Dermis microvascular lymphatic vessel endothelial cell (primary cell): ENCODE data around the gene BARX1. TPM values are rescaled to one million over a fixed set of nuclear protein-coding genes. Genes with fewer than 3 reads are reported as not detected.
"Not testable (repeated sequence)": the region's sequence is repeated elsewhere in the genome, so short reads cannot be mapped to it uniquely, and the experiment has no call there.

Experiments
- DNase-seq, 2 donors: peaks; one replicate each; pipeline versions ENCODE4 v3.0.0 to v3.0.0-alpha.2; 2010; ENCODE audit warnings: low read depth in 2 of 2
- total RNA-seq: library from RNA; depleted of rRNA; stranded (reverse); fragments of >200 nt; gene quantifications from 2 replicates; pipeline ENCODE4 v1.2.1, GENCODE V29; 2014

BARX1 gene
- total RNA-seq, 1 donor from 2014 or later: not detected

DNA sequence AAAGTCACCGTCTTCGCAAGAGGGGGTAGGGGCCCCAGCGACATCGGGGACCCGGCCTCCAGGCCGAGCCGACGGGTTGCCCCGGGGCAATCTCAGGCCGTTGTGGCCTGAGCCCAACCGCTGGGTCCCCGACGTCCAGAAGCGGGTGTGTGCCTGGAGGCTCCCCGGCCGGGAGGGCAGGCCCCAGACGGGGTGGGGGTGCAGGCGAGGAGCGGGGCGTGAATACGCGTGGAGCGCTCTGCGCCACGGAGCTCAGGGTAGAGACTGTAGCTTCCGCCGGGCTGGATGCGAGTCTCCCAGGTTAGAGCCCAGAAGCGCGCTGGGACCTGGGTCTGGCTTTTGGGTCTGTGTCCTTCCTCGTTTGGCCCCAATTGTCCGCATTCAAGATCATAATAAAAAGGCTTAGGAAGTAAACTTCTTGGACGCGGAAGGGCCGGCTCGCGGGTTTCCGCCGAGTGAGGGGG, 3.5 kb downstream of the BARX1 start:
- DNase-seq: no peak

DNA sequence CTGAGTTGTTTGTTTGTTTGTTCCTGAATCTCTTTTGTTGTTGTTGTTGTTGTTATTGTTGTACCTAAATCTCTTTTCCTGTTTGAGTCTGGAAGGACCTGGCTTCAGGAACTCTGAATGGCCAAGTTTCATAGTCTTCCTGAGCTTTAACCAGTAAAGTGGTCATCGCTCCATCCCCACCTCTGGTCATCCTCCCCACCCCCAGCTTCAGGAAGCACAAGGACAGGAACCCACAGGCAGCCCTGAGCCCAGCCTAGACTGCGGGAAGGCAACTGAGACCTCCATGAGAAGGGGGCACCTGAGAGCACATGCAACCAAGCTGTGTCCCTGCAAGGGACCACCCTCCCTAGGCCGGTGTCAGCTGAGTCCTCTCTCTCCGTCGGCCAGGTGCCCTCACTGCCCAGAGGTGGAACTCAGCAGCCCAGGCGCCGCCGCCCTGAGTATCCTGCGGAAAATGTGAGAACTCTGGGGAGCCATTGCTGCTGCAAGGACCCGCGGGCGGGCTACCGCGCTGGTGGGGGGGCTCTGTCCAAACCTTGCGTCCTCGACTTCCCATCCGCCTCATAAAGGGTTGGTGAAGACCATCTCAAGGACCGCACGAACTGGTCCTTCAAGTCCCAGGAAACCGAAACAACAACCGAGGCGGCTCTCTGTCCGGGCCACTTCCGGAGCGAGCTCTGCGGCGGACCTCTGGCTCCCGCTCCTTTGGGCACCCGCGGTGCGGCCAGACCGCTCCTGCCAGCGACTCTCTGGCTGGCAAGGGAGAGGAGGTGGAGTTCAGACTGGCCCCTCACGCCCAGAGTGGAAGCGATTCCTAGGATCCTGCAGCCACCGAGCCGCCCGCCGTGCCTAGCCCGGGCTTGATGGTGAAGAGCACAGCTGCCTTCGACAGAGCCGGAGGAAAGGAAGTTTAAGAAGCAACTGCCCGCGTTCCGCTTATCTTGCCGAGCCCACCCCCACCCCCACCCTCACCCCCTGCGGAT, 4.2 kb downstream of the BARX1 start:
- no peak for DNase-seq

DNA sequence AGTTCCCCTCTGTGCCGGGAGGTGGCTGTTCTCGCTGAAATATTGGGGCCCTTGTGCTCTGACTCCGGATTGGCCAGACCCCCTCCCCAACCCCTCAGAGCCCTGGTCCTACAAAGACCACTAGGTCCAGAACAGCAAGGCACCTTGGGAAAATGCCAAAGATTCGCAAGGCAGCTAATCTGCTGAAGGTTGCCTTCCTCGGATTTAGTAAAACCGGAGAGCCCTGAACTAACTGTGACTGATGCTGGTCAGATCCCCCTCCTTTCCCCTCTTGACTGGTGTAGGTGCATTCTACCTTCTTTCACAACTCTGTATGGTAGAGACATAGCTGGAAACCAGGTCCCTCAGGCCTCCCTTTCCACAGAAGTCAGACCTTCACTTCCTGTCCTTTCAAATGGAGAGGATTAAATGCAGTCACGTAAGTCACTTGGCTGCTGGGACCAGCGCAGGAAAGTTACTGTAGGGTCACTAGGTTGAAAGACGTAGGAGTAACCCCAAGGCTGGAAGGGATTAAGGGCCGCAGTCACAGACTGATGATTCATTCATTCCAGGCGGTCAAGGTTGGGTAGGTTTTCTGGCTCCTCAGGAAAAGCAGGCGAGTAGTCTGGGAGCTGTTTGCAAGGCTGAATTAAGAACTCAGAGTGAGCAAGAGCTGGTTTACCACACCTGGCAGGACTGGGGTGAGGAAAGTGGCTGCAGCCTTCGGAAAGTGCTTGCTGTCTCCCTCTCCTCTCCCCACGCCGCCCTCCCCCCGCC, 5.3 kb downstream of the BARX1 start:
- no peak for DNase-seq

DNA sequence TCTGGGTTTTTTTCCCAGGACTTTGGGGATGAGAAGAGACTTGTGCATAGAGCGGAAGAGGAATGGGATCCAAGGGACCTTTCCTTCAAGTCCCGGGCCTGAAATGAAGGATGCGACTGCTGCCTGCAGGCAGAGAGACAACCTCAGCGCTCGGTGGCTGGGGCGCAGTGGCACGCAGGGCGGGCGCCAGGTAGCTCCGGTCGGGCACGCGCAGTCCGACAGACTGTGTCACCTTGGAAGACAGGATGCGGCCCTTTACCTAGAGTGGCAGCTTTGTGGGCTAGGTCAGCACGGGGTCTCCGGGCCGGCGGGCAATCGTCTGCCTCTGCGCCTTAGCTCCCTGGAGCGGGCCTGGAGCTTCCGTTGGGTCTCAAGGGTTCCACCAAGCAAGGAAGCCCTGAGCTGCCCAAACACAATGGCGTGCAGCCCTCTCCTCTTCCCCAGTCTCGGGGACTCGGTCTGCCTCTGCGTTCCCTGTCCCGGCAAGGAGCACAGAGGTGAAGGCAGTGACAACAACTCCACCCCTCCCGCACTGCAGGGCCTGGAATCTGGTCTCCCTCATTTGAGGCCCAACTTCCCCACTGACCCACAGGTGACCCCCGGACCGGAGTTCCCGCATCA, 6.0 kb downstream of the BARX1 start:
- DNase-seq: no peak

DNA sequence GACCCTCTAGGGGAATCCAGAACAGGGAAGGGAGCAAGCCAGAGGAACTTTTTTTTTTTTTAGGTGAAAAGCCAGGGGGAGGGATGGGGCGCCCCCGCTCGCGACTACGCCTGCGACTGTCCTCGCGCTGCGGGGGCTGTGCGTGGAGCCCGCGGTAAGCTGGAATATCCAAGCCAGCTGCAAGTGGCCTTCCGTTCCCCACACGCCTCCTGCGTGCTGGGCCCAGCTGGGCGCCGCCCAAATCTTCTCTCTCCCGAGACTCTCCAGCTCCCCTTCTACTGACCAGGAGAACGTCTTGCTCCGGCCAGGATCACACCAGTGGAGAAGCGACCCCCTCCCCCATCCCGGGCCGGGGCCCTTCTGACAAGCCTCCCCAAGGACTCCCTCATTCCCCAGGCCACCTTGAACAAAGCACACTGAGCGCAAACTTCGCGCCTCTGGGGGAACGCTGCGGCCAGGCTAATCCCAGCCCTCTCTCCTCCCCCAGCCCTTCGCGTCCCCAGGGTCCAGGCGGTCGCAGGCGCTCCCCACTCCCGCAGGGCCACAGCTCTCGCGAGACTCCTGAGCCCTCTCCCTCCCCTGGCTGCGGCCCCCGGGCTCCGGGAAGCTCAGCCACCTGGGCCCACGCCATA, 6.6 kb downstream of the BARX1 start:
- no peak for DNase-seq

DNA sequence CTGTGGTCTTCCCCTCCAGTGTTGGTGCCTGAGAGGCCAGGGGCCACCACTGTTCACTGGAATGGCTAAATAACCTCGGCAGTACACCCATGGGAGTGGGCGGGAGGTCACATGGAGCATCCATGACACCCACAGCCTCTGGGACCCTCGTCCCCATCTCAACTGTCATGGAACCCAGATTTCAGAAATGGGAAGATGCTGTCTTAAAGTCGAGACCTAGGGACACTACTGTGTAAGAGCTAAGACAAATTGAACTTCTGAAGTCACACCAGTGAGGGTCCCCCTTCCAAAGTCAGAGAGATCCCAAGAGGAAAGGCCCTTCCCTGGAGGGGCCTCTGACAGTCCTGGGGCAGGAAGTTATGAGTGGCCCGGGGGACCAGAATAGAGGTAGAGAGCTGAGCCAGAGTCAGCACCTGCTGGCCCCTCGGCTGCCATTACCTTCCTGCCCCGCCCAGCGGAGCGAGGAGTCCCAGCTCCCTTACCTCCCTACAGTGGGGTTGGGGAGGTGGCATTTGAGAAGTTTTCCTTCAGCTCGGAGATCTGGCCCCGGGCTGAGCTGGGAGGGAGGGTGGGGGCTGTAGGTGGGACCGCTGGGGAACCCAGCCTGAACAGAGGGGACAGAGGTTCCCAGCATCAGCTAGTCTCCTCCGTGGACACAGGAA, 7.6 kb downstream of the BARX1 start:
- DNase-seq: no peak

DNA sequence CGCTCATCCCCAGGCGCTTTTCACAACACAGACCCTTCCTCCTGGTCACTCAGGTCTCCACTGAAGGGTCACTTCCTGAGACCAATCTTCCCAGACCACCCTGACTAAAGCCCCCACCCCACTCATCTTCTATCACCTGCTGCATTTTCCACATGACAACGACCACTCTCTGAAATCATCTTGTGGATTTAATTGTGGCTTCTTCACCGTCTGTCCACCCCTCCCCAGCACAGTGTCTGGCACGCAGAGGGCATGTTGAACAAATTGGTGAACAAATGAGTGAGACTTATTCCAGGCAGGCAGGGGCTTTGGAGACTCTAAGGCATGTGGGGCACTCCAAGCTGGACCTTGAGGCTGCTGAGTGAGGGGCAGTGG, 8.8 kb downstream of the BARX1 start:
- DNase-seq: no peak

DNA sequence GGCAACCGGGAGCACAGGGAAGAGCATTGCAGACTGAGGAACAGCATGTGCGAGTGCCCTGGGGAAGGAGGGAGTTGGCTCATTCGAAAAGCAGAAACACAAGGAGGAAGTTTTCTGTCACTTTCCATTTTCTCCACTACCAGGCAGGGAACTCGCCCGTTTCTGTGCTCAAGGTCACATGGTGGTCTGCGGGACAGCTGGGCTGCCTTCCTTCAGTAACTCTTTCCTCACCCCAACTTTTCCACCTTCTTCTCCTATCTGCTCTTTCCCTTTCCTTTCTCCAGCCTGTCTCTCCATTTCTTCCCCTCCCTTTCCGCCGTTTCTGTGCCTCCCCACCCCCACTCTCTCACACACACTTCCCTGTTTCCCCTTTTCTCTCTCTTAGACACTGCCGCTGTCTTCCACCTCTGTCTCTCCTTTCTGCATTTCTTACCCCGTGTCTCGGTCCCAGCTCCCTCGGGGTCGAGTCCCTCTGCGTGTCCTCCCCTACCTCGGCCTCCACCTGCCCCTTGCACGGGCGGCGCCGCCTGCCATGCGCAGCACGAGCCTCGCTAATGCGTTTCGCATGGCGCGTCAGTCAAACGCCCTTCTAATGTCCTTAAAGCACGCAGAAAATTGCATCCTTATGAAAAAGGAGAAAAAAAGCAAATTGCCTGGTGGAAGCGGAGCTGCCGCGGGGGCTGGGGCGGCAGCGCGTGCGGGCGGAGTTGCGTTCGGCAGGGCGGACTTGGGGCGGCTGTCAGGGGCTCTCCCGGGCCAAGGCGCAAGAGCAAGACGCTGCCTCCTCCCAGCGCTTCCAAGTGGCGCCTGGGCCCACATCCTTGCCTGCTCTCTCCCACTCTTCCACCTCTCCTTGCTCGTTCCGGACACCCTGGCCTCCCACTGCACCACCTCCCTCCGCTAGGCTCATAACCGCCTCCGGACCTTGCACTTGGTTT, 9.5 kb downstream of the BARX1 start:
- DNase-seq: no peak

DNA sequence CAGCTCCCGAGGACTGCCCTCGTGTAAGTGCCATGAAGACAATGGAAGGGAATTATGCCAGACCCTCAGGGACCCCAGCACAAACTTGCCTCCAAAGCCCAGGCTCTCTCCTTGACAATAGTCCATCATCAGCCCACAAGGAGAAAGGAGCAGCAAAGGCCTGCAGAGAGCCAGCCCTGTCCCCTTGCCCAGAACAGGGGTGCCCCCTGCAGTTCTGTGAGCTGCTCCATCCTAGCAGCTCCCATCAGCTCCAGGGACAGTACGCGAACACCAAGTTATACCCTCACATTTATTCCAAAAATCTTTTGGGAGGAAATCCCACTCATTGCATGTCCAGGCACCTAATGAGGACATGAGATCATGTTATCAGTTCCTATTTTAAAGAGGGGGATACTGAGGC, 11.1 kb downstream of the BARX1 start:
- no peak for DNase-seq

DNA sequence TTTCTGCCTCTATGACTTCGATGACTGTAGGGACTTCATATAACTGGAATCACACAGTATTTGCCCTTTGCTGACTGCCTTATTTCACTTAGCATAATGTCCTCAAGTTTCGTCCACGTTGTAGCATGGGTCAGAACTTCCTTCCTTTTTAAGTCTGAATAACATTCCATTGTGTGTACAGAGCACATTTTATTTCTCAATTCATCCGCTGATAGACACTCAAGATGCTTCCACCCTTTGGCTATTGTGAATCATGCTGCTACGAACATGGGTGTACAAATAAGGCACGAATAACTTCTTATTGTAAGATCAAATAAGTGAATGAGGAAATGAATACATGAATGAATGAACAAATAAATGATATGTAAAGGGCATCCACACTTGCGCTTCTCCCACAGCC, 13.0 kb downstream of the BARX1 start:
- peak in 1 of 2 donors; percentile 28 for DNase-seq

DNA sequence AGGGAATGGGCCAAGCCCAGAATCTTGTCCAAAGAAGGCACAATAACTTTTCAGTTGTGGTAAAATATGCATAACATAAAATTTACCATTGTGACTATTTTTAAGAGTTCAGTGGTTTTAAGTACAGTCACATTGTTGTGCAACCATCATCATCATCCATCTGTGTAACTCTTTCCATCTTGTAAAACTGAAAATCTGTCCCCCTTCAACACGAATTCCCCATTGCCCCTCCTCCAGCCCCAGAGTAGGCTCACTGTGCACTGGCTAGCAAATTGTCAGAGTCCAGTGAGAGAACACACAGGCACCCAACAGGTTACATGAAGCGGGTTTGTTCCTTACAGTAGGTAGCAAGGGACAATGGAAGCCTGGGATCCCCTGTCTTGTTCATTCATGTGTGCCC, 13.7 kb downstream of the BARX1 start:
- DNase-seq: no peak

DNA sequence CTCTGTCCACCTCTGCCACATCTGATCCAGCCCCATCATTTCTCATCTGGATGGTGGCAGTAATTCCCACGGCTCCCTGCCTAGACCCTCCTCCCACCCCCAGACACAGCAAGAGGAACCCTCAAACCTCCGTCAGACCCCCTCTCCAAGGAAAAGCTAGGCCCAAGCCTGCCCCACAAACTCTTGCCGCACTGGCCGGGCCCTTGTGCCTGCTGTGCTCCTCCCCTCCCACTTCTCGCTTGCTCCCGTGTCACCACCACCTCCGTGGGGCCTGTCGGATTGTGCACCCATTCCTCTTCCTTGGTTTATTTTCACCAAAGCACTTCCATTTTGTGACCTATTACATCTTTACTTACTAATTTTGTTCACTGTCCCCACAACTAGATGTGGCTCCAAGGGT, 14.2 kb downstream of the BARX1 start:
- no peak for DNase-seq

DNA sequence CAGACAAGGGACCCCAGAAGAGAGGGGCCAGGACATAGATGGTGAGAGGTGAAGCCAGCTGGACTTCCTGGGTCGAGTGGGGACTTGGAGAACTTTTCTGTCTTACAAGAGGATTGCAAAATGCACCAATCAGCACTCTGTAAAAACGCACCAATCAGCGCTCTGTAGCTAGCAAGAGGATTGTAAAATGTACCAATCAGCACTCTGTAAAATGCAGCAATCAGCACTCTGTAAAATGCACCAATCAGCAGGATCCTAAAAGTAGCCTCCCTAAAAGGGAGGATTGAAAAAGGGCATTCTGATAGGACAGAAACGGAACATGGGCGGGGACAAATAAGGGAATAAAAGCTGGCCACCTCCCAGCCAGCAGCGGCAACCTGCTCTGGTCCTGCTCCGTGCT, 15.6 kb downstream of the BARX1 start:
- DNase-seq: not testable (repeated sequence)

DNA sequence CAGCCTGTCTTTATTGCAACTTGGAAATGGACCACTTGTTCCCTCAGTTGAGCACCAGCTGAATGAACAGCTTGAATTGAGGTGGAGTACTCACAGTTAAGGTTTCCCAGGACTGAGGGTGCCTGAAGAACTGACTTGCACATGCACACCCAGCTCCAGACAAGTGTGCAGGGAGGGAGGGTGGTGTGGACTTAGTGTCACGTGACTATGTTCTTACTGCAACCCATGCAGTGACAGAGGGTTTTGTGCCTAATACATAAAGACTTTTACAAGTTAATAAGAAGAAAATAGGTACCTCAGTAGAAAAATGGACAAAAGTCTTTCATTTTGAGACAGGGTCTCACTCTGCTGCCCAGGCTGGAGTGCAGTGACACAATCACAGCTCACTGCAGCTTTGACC, 18.0 kb downstream of the BARX1 start:
- DNase-seq: no peak

DNA sequence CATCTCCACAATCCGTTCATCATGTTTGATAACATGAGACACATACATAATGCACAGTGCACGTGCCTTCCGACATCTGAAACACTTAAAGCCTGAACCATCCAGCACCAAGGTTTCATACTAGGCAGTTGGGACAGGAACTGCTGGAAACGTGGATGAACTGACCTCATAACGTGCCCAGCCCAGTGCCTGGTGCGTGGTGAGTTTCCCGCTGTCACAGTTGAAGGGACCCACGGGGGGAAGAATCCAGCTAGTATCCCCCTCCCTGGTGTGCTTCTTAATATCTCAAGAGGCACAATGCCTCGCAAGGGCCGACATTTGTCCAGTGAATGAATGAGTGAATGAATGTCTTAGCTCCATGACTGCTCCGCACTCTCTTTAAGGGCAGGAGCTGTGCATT, 23.2 kb downstream of the BARX1 start:
- no peak for DNase-seq

DNA sequence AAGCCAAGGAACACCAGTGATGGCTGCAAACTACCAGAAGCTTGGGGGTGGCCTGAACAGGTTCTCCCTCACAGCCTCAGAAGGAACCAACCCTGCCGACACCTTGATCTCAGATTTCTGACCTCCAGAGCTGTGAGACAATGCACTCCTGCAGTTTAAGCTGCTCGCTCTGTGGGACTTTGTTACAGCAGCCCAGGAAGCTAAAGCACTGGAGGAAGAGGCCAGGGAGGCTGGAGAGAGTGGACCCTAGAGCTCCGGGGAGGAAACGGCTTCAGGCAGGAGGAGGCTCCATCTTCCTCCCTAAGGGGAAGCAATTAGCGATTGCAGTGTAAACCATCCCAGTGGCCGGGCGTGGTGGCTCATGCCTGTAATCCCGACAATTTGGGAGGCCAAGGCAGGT, 25.1 kb downstream of the BARX1 start:
- no peak for DNase-seq

DNA sequence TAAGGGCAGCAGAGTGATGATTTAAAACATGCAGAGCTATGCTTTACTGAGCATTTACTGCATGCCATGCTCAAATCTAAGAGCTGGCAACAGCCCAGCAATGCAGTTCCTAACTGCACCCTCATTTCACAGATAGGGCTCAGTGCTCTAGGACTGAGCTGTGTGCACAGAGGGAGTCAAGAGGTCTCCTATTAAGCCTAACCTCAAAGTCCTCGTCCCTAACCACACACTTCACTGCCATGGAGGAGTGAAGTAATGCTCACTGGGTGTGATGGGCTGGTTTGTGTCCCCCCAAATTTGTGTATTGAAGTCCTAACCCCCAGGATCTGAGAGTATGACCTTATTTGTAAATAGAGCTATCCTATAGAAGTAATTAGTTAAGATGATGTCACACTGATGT, 25.9 kb downstream of the BARX1 start:
- DNase-seq: no peak

DNA sequence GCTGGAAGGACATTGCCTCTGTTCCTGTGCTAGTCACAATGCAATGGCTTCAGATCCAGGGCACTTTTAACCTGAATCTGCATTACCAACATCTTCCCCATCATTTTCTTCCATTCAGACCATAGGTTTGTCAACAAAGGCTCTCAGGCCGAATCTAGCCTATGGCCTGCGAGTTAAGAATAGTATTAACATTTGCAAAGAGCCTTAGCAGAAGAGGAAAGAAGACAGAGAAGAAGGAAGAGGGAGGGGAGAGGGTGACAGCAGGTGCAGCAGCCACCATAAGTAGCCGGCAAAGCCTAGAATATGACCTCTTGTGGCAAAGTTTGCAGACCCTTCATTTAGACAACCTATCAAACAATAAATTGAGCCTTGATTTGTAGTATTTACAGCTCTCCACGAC, 32.6 kb downstream of the BARX1 start:
- no peak for DNase-seq

DNA sequence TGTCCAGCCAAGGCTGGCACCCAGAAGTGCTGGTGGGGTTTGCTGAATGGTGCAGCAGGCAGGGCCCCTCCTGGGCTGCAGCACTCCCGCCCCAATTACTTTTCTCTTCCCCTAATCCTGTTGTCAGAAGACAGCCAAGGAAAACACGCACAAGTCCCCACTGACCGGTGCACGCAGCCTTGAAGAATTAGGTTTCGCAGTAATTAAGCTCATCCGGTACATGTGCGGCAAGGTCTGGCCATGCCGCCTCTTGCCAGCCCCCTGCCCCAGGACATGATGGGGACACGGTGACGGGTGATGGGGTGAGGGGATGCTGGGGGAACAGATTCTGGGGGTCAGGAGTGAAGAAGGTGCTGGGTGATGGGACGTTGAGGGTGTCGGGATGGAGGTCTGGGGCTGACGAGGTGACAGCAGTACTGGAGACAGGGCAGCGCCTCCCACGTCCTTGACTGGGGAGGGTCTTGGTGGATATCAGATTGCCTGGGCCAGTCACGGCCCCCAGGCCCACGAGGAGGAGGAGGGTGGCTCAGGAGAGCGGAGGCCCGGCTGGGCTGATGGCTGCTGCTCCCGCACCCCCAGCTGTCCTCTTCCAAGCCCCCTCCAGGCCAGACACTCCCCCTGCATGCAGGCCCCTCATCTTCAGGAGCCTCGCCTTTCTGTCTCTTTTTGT, 34.9 kb downstream of the BARX1 start:
- no peak for DNase-seq

DNA sequence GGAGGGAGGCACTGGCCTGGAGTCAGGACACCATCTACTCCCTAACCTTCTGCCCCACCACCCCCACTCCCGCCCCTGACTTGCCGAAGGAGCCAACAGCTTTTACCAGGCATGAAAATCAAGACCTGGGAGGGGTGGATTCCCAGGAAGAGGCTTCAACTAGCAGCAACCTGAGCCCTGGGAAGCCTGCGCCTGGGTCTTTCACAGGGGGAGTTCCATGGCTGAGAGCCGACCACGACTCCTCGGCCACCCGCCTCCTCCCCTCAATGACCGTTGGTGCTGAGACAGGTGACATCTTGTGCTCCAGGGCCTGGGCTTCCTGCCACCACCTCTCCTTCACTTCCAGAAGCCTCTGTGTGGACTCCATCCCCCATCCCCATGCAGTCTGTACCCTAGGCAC, 37.1 kb downstream of the BARX1 start:
- DNase-seq: no peak
